Measurements from ENCODE around the gene SFXN5. TPM values are rescaled to one million over a fixed set of nuclear protein-coding genes. Genes with fewer than 3 reads are reported as not detected.

SFXN5 gene
- total RNA-seq, 1 experiment from 2014 or later: 27.8 TPM

- ATAC-seq: no peak
- H3K27me3 ChIP-seq (ENCODE audit: control insufficient read depth, insufficient read depth, low read length): no peaks in the 10 kb centered on the region
- in situ Hi-C loops (cut with HindIII; ENCODE audit: low pct_unique_long_range_greater_than_20kb, low sequenced_read_pairs): no loop called here
- H3K27ac ChIP-seq (ENCODE audit: low read length): no peak overlapping the region
- intact Hi-C loops (cut with micrococcal nuclease; ENCODE audit: unreplicated experiment): no loop called here
- ChIA-PET POLR2A (no interaction called here), CTCF (interaction anchor here (0.6 to 1.1 kb wide), 2 partner anchors 47 to 223 kb away, joined by 5 to 11 read pairs; no protein-coding TSS in a partner anchor)
- H3K4me1 ChIP-seq (ENCODE audit: control insufficient read depth, insufficient read depth, low read length): no peaks in the 10 kb centered on the region
- no peaks in the 10 kb centered on the region for H3K36me3 ChIP-seq (ENCODE audit: control insufficient read depth, insufficient read depth, low read length)
- H3K4me3 ChIP-seq (ENCODE audit: low read depth in 2 of 2, low read length in 2 of 2): no peak overlapping the region
- no peak for DNase-seq (ENCODE audit: low read depth, low spot score)
- no TSS peak for BruUV-seq (replicated peaks)
- no peaks in the 10 kb centered on the region for H3K9me3 ChIP-seq (ENCODE audit: control insufficient read depth, insufficient read depth, low read depth, low read length)
- TF ChIP-seq POLR2AphosphoS5 (IDR thresholded peaks at IDR 0.05; ENCODE audit: low read depth, low read length): no peak
- TF ChIP-seq SIN3A (IDR thresholded peaks at IDR 0.05; ENCODE audit: borderline replicate concordance, insufficient read depth, low read depth, low read length): no peak
Measured at GRCh38 chr2:72940786-72941185, 130.7 kb downstream of the SFXN5 start.

GRCh38 chr2:72940361-72940760 lies 131.2 kb downstream of the SFXN5 start:
- H3K36me3 ChIP-seq (ENCODE audit: control insufficient read depth, insufficient read depth, low read length): no peaks in the 10 kb centered on the region
- TF ChIP-seq TCF7L2 (IDR thresholded peaks at IDR 0.05; ENCODE audit: low read depth, low read length) (no peak), SIN3A (IDR thresholded peaks at IDR 0.05; ENCODE audit: borderline replicate concordance, insufficient read depth, low read depth, low read length) (no peak), CTCF (IDR thresholded peaks at IDR 0.05) (no peak), POLR2AphosphoS5 (IDR thresholded peaks at IDR 0.05; ENCODE audit: low read depth, low read length) (no peak)
- TF ChIP-seq, protein P1, sequence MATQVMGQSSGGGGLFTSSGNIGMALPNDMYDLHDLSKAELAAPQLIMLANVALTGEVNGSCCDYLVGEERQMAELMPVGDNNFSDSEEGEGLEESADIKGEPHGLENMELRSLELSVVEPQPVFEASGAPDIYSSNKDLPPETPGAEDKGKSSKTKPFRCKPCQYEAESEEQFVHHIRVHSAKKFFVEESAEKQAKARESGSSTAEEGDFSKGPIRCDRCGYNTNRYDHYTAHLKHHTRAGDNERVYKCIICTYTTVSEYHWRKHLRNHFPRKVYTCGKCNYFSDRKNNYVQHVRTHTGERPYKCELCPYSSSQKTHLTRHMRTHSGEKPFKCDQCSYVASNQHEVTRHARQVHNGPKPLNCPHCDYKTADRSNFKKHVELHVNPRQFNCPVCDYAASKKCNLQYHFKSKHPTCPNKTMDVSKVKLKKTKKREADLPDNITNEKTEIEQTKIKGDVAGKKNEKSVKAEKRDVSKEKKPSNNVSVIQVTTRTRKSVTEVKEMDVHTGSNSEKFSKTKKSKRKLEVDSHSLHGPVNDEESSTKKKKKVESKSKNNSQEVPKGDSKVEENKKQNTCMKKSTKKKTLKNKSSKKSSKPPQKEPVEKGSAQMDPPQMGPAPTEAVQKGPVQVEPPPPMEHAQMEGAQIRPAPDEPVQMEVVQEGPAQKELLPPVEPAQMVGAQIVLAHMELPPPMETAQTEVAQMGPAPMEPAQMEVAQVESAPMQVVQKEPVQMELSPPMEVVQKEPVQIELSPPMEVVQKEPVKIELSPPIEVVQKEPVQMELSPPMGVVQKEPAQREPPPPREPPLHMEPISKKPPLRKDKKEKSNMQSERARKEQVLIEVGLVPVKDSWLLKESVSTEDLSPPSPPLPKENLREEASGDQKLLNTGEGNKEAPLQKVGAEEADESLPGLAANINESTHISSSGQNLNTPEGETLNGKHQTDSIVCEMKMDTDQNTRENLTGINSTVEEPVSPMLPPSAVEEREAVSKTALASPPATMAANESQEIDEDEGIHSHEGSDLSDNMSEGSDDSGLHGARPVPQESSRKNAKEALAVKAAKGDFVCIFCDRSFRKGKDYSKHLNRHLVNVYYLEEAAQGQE (IDR thresholded peaks at IDR 0.05; ENCODE audit: insufficient read depth in 1 of 2, low read depth in 2 of 2, low read length in 1 of 2): no peak
- BruUV-seq (replicated peaks): no TSS peak
- no peaks in the 10 kb centered on the region for H3K27me3 ChIP-seq (ENCODE audit: control insufficient read depth, insufficient read depth, low read length)
- intact Hi-C loops (cut with micrococcal nuclease; ENCODE audit: unreplicated experiment) (no loop called here), in situ Hi-C loops (cut with HindIII; ENCODE audit: low pct_unique_long_range_greater_than_20kb, low sequenced_read_pairs) (no loop called here)
- H3K4me1 ChIP-seq (ENCODE audit: control insufficient read depth, insufficient read depth, low read length): no peaks in the 10 kb centered on the region
- CTCF ChIA-PET: interaction anchor here (0.6 to 1.1 kb wide), 2 partner anchors 47 to 223 kb away, joined by 5 to 11 read pairs; no protein-coding TSS in a partner anchor
- H3K27ac ChIP-seq (ENCODE audit: low read length): no peak overlapping the region
- H3K4me3 ChIP-seq (ENCODE audit: low read depth in 2 of 2, low read length in 2 of 2): no peak overlapping the region
- no peak for ATAC-seq
- no peak for DNase-seq (ENCODE audit: low read depth, low spot score)
- H3K9me3 ChIP-seq (ENCODE audit: control insufficient read depth, insufficient read depth, low read depth, low read length): no peaks in the 10 kb centered on the region
- POLR2A ChIA-PET: no interaction called here

DNA sequence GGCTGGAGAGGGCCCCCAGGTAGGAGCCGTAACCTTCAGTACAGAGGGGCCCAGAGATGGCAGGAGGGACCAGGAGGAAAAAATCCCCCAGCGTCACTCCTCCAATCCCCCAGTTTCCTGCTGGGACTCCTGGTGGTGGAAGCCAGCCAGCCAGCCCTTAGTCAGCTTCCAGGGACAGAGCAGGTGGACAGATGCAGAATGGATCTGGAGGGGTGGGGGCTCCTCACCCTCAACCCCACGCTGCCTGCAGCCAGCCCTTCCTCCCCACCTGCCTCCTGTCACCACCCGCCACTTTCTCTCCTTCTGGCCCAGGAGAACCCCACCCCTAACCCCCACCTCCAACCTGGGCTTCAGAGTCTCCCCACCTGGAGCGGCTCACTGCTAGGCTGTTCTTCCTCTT lies 133.1 kb downstream of the SFXN5 start:
- ATAC-seq (no peak), DNase-seq (ENCODE audit: low read depth, low spot score) (no peak)
- in situ Hi-C loops (cut with HindIII; ENCODE audit: low pct_unique_long_range_greater_than_20kb, low sequenced_read_pairs) (no loop called here), intact Hi-C loops (cut with micrococcal nuclease; ENCODE audit: unreplicated experiment) (no loop called here)
- H3K36me3 ChIP-seq (ENCODE audit: control insufficient read depth, insufficient read depth, low read length): no peaks in the 10 kb centered on the region
- H3K27me3 ChIP-seq (ENCODE audit: control insufficient read depth, insufficient read depth, low read length): no peaks in the 10 kb centered on the region
- ChIA-PET CTCF (no interaction called here), POLR2A (no interaction called here)
- no peaks in the 10 kb centered on the region for H3K4me1 ChIP-seq (ENCODE audit: control insufficient read depth, insufficient read depth, low read length)
- no TSS peak for BruUV-seq (replicated peaks)
- no peak overlapping the region for H3K4me3 ChIP-seq (ENCODE audit: low read depth in 2 of 2, low read length in 2 of 2)
- no peaks in the 10 kb centered on the region for H3K9me3 ChIP-seq (ENCODE audit: control insufficient read depth, insufficient read depth, low read depth, low read length)
- TF ChIP-seq SIN3A (IDR thresholded peaks at IDR 0.05; ENCODE audit: borderline replicate concordance, insufficient read depth, low read depth, low read length) (no peak), POLR2AphosphoS5 (IDR thresholded peaks at IDR 0.05; ENCODE audit: low read depth, low read length) (no peak), CTCF (IDR thresholded peaks at IDR 0.05) (no peak), TCF7L2 (IDR thresholded peaks at IDR 0.05; ENCODE audit: low read depth, low read length) (no peak)
- TF ChIP-seq, protein P1 (IDR thresholded peaks at IDR 0.05; ENCODE audit: insufficient read depth in 1 of 2, low read depth in 2 of 2, low read length in 1 of 2): no peak
- H3K27ac ChIP-seq (ENCODE audit: low read length): no peak overlapping the region

All from Panc1 (cell line).